Measurements from ENCODE around the gene RNF207. TPM values are rescaled to one million over a fixed set of nuclear protein-coding genes. Genes with fewer than 3 reads are reported as not detected.

The RNF207 gene
- total RNA-seq, 6 experiments from 2014 or later, result 8.4 to 20.5 (median 14.4) TPM

GRCh38 chr1:6251681-6252373, 45.9 kb downstream of the RNF207 start:
- TF ChIP-seq CTCF (IDR thresholded peaks at IDR 0.05) (no peak), POLR2A (IDR thresholded peaks at IDR 0.05) (no peak)
- WGBS (ENCODE audit: insufficient coverage, low coverage, low lambda C conversion rate, missing lambda C conversion rate), result 69% methylated on average over 7 of the region's 15 CpGs
- no peak for ATAC-seq
- H3K36me3 ChIP-seq, result no peaks in the 10 kb centered on the region
- intact Hi-C loops (cut with DNase I), result loop anchor here in 1 of 2 donors (5.0 kb wide), 1 partner anchor 95 kb away; no protein-coding TSS in a partner anchor
- DNase-seq, result no peak
- H3K27ac ChIP-seq, result no peak overlapping the region
- no peaks in the 10 kb centered on the region for H3K9me3 ChIP-seq
- peaks cover 0 to 3% (median 0%) of the 10 kb centered on the region in 4 donors for H3K4me1 ChIP-seq
- H3K4me3 ChIP-seq, result no peak overlapping the region
- no peaks in the 10 kb centered on the region for H3K27me3 ChIP-seq

- TF ChIP-seq POLR2A (IDR thresholded peaks at IDR 0.05), result no peak
- TF ChIP-seq CTCF (IDR thresholded peaks at IDR 0.05), result no peak
- WGBS (ENCODE audit: insufficient coverage, low coverage, low lambda C conversion rate, missing lambda C conversion rate), result no CpG with 5 or more reads among the region's 4 CpGs
- no peaks in the 10 kb centered on the region for H3K9me3 ChIP-seq
- ATAC-seq (no peak), DNase-seq (no peak)
- no peak overlapping the region for H3K27ac ChIP-seq
- H3K27me3 ChIP-seq, result no peaks in the 10 kb centered on the region
- intact Hi-C loops (cut with DNase I), result loop anchor here in 1 of 2 donors (5.0 kb wide), 1 partner anchor 95 kb away; no protein-coding TSS in a partner anchor
- no peaks in the 10 kb centered on the region for H3K36me3 ChIP-seq
- H3K4me3 ChIP-seq, result no peak overlapping the region
- peaks cover 0 to 3% (median 0%) of the 10 kb centered on the region in 4 donors for H3K4me1 ChIP-seq
Measured at GRCh38 chr1:6252374-6252710, 46.4 kb downstream of the RNF207 start.

- H3K9me3 ChIP-seq, result no peaks in the 10 kb centered on the region
- DNase-seq (no peak), ATAC-seq (no peak)
- no peaks in the 10 kb centered on the region for H3K27me3 ChIP-seq
- H3K4me1 ChIP-seq, result peaks cover 0 to 3% (median 0%) of the 10 kb centered on the region in 4 donors
- H3K4me3 ChIP-seq, result no peak overlapping the region
- 90% methylated on average over 5 of the region's 9 CpGs for WGBS (ENCODE audit: insufficient coverage, low coverage, low lambda C conversion rate, missing lambda C conversion rate)
- no peak overlapping the region for H3K27ac ChIP-seq
- H3K36me3 ChIP-seq, result no peaks in the 10 kb centered on the region
- intact Hi-C loops (cut with DNase I), result loop anchor here in 1 of 2 donors (5.0 kb wide), 1 partner anchor 94 kb away; no protein-coding TSS in a partner anchor
- TF ChIP-seq CTCF (IDR thresholded peaks at IDR 0.05), result no peak
- TF ChIP-seq POLR2A (IDR thresholded peaks at IDR 0.05), result no peak
Measured at GRCh38 chr1:6253380-6253779, 47.5 kb downstream of the RNF207 start.

DNA sequence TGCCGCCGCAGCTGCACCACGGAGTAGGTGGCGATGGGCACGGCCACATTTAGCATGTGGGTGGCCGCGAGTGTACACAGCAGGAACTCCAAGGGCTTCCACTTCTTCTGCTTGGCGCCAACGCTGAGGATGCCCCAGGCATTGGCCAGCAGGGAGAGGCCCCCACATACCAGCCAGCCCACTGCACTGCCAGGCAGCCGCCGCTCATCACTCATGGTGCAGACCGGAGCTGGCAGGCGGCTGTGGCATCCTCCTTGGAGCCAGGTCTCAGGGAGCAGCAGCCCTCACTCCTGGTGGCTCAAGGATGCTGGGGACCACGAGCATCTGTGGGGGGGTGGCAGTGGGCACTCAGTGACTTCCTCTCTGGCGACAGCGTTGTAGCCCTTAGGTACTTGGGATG, 48.8 kb downstream of the RNF207 start:
- no peak for DNase-seq
- Histone ChIP-seq H3K27me3 (no peaks in the 10 kb centered on the region), H3K4me1 (peaks cover 0 to 11% (median 5%) of the 10 kb centered on the region in 4 donors), H3K4me3 (no peak overlapping the region), H3K36me3 (no peaks in the 10 kb centered on the region), H3K9me3 (no peaks in the 10 kb centered on the region), H3K27ac (no peak overlapping the region)
- no peak for TF ChIP-seq CTCF (IDR thresholded peaks at IDR 0.05)
- TF ChIP-seq POLR2A (IDR thresholded peaks at IDR 0.05), result no peak
- WGBS (ENCODE audit: insufficient coverage, low coverage, low lambda C conversion rate, missing lambda C conversion rate), result 100% methylated on average over 3 of the region's 16 CpGs
- intact Hi-C loops (cut with DNase I), result loop anchor here in 1 of 2 donors (5.0 kb wide), 1 partner anchor 93 kb away; no protein-coding TSS in a partner anchor
- no peak for ATAC-seq
